SK-N-MC (cell line): ENCODE measurements around the gene RTN4RL2.

Source experiments
- DNase-seq: peaks from one replicate; pipeline ENCODE4 v3.0.0-alpha.2; 2011; ENCODE audit warnings: low read depth, low spot score
- H3K27ac ChIP-seq: fragments of 200-600 bp; sonication (generic); 2 replicates; pipeline ENCODE4 v1.5.1; 2016; ENCODE audit warnings: mixed run types
- H3K36me3 ChIP-seq: fragments of 200-600 bp; sonication (generic); 2 replicates; pipeline ENCODE4 v1.6.1; 2017; ENCODE audit warnings: antibody characterized with exemption, low read length, mixed read lengths; ENCODE audit not compliant: insufficient read depth
- H3K4me3 ChIP-seq: fragments of 200-600 bp; sonication (generic); 2 replicates; pipeline ENCODE4 v1.5.1; 2016
- H3K9ac ChIP-seq: fragments of 200-600 bp; sonication (generic); 2 replicates; pipeline ENCODE4 v1.8.0; 2017; ENCODE audit warnings: mixed run types, mixed read lengths; ENCODE audit not compliant: insufficient read length
- H3K9me3 ChIP-seq: fragments of 200-600 bp; sonication (generic); 2 replicates; pipeline ENCODE4 v1.6.1; 2017; ENCODE audit warnings: low read depth, mild to moderate bottlenecking, antibody characterized with exemption, low read length, moderate library complexity, mixed read lengths
- EZH2 ChIP-seq: fragments of 200-600 bp; sonication (generic); IDR thresholded peaks from one replicate; pipeline ENCODE4 v1.6.1; 2017; ENCODE audit warnings: antibody characterized with exemption
- FOXP2 ChIP-seq: optimal IDR thresholded peaks from 2 replicates; pipeline ENCODE3; 2011; ENCODE audit warnings: mild to moderate bottlenecking, moderate library complexity; ENCODE audit not compliant: insufficient read depth; ENCODE audit errors: extremely low read length, control extremely low read depth
- POLR2AphosphoS5 ChIP-seq: IDR thresholded peaks from 2 replicates; pipeline ENCODE4 v1.6.1; 2012; ENCODE audit warnings: mild to moderate bottlenecking, low read depth, low read length, borderline replicate concordance

RTN4RL2 gene

DNA sequence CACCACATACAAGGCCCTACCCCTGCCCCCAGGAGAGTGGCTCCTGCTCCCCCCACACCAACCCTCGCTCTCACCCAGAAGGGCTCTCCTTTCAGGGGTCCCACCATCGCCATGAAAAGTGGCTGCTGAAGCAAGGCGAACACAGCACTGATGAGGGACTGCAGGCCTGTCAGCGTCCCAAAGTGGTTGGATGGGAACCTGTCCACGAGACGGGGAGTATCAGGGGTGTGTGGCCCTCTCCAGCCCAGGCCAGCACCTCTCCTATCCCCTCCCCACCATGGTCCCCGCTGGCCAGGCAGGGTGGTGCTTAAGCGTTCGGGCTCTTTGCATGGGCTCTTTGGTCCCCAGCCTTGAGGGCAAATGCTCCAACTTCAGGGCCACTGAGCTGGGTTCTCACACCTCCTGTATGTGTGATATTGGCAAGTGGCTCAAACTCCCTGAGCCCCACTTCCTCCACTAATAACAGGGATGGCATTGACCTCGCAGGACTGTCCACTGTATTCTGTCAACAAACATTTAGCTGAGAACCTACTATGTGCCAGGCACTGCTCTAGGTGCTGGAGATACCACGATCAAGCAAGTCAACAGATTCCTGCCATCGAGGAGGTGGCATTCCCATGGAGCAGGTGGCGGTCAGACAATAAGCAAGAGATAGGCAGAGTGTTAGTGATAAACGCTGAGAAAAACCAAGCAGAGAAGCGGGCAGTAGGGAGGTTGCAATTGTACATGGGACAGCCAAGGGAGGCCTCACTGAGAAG is 26.9 kb downstream of the RTN4RL2 start:
- H3K9ac ChIP-seq = no peak overlapping the region
- H3K9me3 ChIP-seq = no peaks in the 10 kb centered on the region
- no peak overlapping the region for H3K4me3 ChIP-seq
- no peak overlapping the region for H3K27ac ChIP-seq
- DNase-seq = no peak
- H3K36me3 ChIP-seq = peaks cover 8% of the 10 kb centered on the region; the same call in 1 of the 2 replicates
- TF ChIP-seq POLR2AphosphoS5 = no peak

DNA sequence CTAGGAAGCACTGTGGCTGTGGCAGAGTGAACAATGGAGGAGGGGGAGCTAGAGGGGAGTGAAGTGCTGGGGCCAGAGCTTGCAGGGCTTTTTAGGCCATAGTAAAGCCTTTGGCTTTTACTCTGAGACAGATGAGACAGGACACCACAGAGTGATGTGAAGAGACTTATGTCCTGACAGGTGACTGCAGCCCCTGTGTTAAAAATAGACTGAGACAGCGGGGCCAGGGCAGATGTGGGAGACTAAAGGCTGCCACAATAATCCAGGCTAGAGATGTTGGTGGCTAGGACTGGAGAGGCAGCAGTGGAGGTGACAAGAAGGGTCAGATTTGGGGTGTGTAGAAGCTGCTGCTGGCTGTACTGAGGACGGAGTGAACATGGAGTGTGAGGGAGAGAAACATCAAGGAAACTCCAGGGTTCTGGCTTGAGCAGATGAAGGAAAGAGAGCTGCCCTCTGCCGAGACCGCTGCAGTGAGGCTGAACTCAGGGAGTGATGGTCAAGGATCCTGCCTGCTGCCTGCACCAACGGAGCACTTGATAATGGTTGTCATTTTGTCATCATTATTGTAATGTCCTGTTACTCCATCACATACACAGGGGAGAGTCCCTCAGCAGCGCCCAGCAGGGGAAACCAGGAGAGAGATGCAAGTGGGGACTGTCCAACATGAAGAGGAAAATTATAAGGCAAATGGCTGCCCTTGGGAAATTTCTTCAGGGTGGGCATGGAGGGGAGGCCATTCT is 27.8 kb downstream of the RTN4RL2 start:
- TF ChIP-seq FOXP2 (no peak), EZH2 (no peak), POLR2AphosphoS5 (no peak)
- Histone ChIP-seq H3K9me3 (no peaks in the 10 kb centered on the region), H3K36me3 (peaks cover 8% of the 10 kb centered on the region; the same call in 1 of the 2 replicates)

DNA sequence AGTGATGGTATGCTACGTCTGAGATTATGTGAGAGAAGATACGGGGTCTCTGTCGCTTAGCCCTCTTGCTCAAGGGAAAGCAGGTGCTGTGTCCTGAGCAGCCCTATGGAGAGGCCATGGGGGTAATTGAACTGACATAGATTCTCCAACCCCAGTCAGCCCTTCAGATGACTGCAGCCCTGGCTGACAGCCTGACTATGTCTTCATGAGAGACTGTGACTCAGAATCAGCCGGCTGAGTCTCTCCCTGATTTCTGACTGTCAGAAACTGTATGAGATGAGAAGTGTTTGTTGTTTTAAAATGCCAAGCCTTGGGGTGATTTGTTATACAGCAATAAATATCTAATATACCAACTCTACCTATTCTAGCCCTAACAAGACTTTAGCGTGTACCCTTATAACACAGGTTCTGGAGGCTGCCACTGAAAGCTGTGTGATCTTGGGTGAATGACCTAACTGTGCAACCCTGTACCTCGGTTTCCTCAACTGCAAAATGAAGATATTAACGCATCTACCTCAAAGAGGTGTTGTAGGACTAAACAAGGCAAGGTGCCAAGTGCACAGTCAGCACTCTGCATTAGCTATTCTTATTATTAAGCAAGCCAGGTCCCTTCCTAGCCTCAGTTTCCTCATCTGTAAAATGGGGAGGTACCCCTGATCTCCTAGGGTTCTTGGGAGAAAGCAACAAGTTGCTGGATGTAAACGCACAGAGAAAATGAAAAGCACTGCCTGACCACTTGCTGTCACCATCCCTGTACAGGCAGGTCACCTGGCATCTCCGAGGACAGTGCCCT is 30.3 kb downstream of the RTN4RL2 start:
- DNase-seq = no peak
- TF ChIP-seq POLR2AphosphoS5 (no peak), FOXP2 (no peak), EZH2 (no peak)
- no peak overlapping the region for H3K4me3 ChIP-seq
- no peak overlapping the region for H3K27ac ChIP-seq
- no peaks in the 10 kb centered on the region for H3K9me3 ChIP-seq
- H3K9ac ChIP-seq = no peak overlapping the region
- peaks cover 8% of the 10 kb centered on the region; the same call in 1 of the 2 replicates for H3K36me3 ChIP-seq

More for the DNA sequence above, 27.8 kb downstream of the RTN4RL2 start:
- DNase-seq = no peak
- no peak overlapping the region for H3K27ac ChIP-seq
- no peak overlapping the region for H3K9ac ChIP-seq
- H3K4me3 ChIP-seq = no peak overlapping the region

- no peak overlapping the region for H3K27ac ChIP-seq
- peaks cover 8% of the 10 kb centered on the region; the same call in 1 of the 2 replicates for H3K36me3 ChIP-seq
- TF ChIP-seq EZH2 (no peak), POLR2AphosphoS5 (no peak), FOXP2 (no peak)
- H3K9me3 ChIP-seq = no peaks in the 10 kb centered on the region
- no peak overlapping the region for H3K4me3 ChIP-seq
- H3K9ac ChIP-seq = no peak overlapping the region
- no peak for DNase-seq
Observed at GRCh38 chr11:57491371-57492061, 31.2 kb downstream of the RTN4RL2 start.

GRCh38 chr11:57493507-57494503 is 33.5 kb downstream of the RTN4RL2 start:
- no peak for TF ChIP-seq EZH2
- no peak for TF ChIP-seq POLR2AphosphoS5
- TF ChIP-seq FOXP2 = no peak
- no peak for DNase-seq
- Histone ChIP-seq H3K4me3 (no peak overlapping the region), H3K9ac (no peak overlapping the region), H3K9me3 (no peaks in the 10 kb centered on the region), H3K27ac (no peak overlapping the region; the same call in 1 of the 2 replicates), H3K36me3 (peaks cover 8% of the 10 kb centered on the region; the same call in 1 of the 2 replicates)

DNA sequence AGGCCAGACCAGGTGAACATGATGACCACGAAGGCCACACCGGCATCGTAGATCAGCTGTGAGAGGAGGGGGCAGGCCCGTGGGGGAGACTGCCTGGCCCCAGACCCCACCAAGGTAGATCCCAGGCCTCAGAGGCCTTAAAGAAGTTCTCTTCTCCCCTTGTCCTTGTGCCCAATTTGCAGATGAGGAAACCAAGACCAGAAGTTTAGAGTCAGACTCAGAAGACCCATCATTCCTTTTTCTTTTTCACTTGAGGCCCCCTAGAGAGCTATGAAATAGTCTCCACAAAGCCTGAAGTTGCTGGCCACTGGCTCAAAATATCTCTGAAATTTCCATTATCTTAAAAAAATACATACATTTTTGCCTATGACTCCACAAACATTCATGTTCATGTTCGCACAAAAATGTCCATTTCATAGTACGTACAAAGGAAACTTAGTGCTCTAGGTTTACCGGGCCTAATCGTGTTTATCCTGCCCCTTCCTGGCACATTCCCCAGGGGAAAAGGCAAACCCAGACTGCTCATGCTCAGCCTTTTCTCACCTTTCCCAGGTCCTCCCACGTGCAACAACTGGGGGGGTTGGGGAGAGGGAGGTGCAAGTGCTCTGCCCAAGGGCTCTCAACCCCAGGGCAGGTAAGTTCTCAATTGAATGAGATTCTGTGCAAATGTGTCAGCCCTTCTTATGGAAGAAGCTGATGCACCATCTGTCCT is 35.9 kb downstream of the RTN4RL2 start:
- peaks cover 22% of the 10 kb centered on the region; the same call in 1 of the 2 replicates for H3K36me3 ChIP-seq
- no peak for DNase-seq
- no peak overlapping the region for H3K27ac ChIP-seq
- no peaks in the 10 kb centered on the region for H3K9me3 ChIP-seq
- no peak overlapping the region for H3K9ac ChIP-seq
- H3K4me3 ChIP-seq = no peak overlapping the region
- TF ChIP-seq POLR2AphosphoS5 (no peak), FOXP2 (no peak), EZH2 (no peak)
